ENCODE results near the gene MAPK9. TPM values are rescaled to one million over a fixed set of nuclear protein-coding genes. Genes with fewer than 3 reads are reported as not detected.

Gene MAPK9
- total RNA-seq, 1 donor from 2014 or later: 36.1 TPM

DNA sequence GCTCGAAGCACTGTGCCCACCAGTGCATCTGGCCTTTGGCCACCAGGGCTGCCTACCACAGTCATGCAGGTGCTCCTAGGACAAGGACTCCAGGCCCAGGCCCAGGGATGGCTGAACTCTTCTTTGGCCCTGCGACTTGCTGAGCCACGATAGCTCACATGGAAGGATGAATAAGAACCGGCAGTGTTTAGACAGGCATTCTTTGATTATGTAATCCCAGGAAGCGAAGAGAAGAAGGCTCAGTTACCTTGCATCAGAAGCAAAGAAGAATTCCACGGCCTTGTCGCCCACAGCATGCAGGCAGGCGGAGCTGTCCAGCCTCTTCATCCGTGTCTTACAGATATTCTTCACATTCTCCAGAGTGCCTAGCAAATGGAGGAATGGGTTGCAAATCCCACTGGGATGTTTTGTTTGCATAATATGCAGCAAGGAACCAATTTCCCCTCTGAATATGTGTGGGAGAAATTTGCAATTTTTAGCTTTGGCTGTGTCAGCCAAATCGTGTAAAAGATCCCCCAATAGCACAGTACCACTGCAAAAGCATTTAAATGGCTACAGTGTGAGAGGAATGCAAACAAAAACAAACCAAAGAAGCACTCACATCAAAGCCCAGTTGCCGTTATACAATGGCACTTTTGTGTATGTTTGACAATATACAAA lies 32.2 kb upstream of the MAPK9 start:
- Mint-ChIP-seq H3K36me3 (ENCODE audit: low read depth) (no peaks in the 10 kb centered on the region), H3K27me3 (ENCODE audit: low read depth) (no peaks in the 10 kb centered on the region), H3K27ac (ENCODE audit: unreplicated experiment) (no peak overlapping the region), H3K4me1 (peaks cover 18% of the 10 kb centered on the region), H3K4me3 (no peak overlapping the region), H3K9me3 (no peaks in the 10 kb centered on the region)
- DNase-seq (ENCODE audit: low read depth, low spot score): no peak
- TF ChIP-seq, protein P1, sequence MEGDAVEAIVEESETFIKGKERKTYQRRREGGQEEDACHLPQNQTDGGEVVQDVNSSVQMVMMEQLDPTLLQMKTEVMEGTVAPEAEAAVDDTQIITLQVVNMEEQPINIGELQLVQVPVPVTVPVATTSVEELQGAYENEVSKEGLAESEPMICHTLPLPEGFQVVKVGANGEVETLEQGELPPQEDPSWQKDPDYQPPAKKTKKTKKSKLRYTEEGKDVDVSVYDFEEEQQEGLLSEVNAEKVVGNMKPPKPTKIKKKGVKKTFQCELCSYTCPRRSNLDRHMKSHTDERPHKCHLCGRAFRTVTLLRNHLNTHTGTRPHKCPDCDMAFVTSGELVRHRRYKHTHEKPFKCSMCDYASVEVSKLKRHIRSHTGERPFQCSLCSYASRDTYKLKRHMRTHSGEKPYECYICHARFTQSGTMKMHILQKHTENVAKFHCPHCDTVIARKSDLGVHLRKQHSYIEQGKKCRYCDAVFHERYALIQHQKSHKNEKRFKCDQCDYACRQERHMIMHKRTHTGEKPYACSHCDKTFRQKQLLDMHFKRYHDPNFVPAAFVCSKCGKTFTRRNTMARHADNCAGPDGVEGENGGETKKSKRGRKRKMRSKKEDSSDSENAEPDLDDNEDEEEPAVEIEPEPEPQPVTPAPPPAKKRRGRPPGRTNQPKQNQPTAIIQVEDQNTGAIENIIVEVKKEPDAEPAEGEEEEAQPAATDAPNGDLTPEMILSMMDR (conservative IDR thresholded peaks at IDR 0.05): no peak

DNA sequence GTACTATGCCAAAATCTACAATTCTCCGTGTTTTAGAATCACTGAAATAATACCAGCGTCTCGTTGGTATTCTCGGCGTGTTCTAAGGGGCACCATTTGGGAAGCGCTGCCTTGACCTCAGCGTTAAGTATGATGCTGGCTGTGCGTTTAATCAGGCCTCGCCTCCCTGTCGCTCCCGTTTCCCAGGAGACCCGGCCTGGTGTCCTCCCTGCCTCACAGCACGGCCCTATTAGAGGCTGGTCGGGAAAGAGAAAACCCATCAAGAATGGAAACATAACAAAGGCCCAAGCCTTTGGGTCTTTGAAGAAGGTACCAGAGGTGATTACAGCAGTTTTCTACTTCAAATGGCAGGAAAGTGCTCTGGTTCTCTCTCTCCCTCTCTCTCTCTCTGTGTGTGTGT lies 31.3 kb upstream of the MAPK9 start:
- no peak overlapping the region for H3K4me3 Mint-ChIP-seq
- H3K27me3 Mint-ChIP-seq (ENCODE audit: low read depth): no peaks in the 10 kb centered on the region
- peak overlapping the region; percentile 4 for H3K27ac Mint-ChIP-seq (ENCODE audit: unreplicated experiment)
- H3K36me3 Mint-ChIP-seq (ENCODE audit: low read depth): no peaks in the 10 kb centered on the region
- no peaks in the 10 kb centered on the region for H3K9me3 Mint-ChIP-seq
- TF ChIP-seq, protein P1 (conservative IDR thresholded peaks at IDR 0.05): no peak
- no peak for DNase-seq (ENCODE audit: low read depth, low spot score)
- H3K4me1 Mint-ChIP-seq: peaks cover 18% of the 10 kb centered on the region

DNA sequence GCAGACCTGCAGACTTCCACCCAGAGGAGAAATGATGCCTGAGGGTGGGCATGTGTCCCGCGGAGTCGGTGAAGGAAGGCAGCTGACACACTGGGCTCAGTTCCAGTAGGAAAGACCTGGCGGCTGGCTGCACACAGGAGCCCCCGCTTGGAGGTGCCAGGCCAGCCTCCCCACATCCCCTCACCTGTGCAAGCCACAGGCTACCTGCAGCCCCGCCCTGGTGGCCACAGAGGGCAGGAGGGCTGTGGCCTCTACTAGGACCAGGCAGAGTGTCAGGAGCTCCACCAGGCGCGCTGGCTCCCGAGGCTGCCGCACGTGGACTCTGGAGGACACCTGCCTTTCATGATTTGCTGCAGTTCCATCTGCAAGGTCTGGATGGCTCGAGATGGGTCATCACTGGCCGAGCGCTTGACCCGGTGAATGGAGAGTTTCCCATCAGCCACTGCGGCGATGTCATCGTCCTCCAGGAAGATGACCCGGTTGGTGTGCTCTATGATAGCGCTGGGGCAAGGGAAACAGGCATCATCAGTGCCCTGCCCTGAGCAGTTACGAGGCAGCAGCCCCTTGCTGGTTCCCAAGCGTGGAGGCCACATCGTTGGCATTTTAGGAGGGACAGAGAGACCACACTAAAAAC lies 26.7 kb upstream of the MAPK9 start:
- Mint-ChIP-seq H3K27ac (ENCODE audit: unreplicated experiment) (no peak overlapping the region), H3K9me3 (no peaks in the 10 kb centered on the region), H3K36me3 (ENCODE audit: low read depth) (peaks cover 3% of the 10 kb centered on the region), H3K4me3 (no peak overlapping the region), H3K27me3 (ENCODE audit: low read depth) (no peaks in the 10 kb centered on the region), H3K4me1 (peaks cover 6% of the 10 kb centered on the region)
- TF ChIP-seq, protein P1 (conservative IDR thresholded peaks at IDR 0.05): no peak
- DNase-seq (ENCODE audit: low read depth, low spot score): no peak

DNA sequence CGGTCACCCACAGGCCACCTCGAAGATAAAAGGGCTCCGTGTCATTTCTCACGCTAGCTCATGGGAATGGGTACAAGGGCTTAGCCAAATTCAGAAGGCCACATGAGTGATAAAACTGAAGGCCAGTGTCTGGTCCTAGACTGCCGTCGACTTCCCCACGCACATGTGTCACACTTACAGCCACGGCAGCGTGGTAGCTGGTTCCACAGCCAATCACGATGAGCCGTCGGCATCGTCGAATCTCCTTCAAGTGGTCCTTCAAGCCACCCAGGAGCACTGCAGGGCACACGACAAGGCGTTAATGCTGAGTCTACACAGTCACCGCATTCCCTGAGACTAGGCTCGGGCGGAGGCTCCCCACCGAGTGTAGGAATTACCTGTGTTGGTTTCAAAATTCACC lies 24.7 kb upstream of the MAPK9 start:
- DNase-seq (ENCODE audit: low read depth, low spot score): no peak
- no peaks in the 10 kb centered on the region for H3K9me3 Mint-ChIP-seq
- H3K4me3 Mint-ChIP-seq: no peak overlapping the region
- H3K36me3 Mint-ChIP-seq (ENCODE audit: low read depth): peaks cover 5% of the 10 kb centered on the region
- H3K27ac Mint-ChIP-seq (ENCODE audit: unreplicated experiment): no peak overlapping the region
- H3K27me3 Mint-ChIP-seq (ENCODE audit: low read depth): no peaks in the 10 kb centered on the region
- TF ChIP-seq, protein P1 (conservative IDR thresholded peaks at IDR 0.05): no peak
- H3K4me1 Mint-ChIP-seq: no peaks in the 10 kb centered on the region

DNA sequence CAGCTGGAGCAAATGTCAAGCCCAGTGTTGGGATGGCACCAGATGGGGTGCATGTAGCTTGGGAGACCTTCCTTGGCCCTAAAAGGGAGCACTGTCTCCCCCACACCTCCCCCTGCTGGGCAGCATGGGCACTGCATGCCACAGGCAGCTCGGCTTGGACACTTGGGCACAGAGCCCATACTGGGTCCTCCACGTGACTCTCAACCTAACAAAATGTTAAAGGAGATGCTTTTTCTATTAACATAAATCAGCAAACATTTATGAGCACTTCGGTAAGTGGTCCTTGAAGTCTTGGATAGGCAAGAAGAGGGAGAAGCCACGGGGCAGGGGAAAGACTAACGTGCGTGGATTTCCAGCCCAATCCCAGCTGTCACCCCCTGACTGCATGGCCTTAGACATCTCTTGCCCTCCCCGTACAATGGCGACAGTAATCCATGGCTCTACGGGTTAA lies 23.9 kb upstream of the MAPK9 start:
- no peaks in the 10 kb centered on the region for H3K9me3 Mint-ChIP-seq
- H3K4me3 Mint-ChIP-seq: no peak overlapping the region
- H3K27ac Mint-ChIP-seq (ENCODE audit: unreplicated experiment): no peak overlapping the region
- TF ChIP-seq, protein P1 (conservative IDR thresholded peaks at IDR 0.05): peak; percentile 82
- DNase-seq (ENCODE audit: low read depth, low spot score): peak; percentile 70
- H3K27me3 Mint-ChIP-seq (ENCODE audit: low read depth): no peaks in the 10 kb centered on the region
- H3K36me3 Mint-ChIP-seq (ENCODE audit: low read depth): peaks cover 8% of the 10 kb centered on the region
- H3K4me1 Mint-ChIP-seq: no peaks in the 10 kb centered on the region

Data from neural crest cell (in vitro differentiated cells).